Endothelial cell of hepatic sinusoid (primary cell): ENCODE measurements around the gene MGAM2.

Experiments used
- in situ Hi-C: cut with HindIII; loops from 2 replicates; pipeline ENCODE4 v1.10.0; 2017; ENCODE audit warnings: low sequenced_read_pairs

Gene MGAM2

DNA sequence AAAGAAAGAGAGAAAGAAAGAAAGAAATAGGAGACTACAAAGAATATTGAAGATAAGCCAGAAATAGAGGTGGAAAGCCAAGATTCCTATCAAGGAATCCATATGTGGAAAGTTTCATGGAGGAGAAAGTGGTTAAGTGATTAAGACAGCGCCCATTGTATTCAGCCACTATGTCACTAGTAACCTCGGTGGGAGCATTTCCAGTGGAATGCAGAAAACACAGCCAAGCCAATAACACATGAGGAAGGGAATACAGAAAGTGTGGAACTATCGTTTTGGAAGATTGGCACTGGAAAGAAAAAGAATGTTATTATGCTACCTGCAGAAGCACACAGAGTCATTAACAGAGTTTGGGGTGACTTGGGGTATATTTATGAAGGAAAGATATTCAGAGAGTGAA, 2.7 kb downstream of the MGAM2 start:
- in situ Hi-C loops: no loop called here

DNA sequence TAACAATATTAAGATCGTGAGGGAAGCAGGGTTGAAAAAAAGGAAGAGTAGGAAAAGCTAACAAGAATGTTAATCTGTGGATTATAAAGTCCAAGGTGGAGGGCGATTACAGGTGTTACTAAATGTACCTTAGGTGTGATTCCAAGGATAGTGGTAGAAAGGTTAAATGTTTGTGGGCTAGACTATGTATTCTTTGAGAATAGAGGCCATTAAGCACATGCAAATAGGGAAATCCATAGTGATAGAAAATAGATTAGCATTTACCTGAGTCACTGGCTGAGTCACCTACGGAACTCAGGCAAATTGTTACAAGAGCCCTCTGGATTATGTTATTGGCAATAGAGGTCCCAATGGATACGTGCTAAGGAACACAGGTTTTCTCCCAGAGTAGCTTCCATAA, 9.0 kb downstream of the MGAM2 start:
- in situ Hi-C loops: no loop called here

- in situ Hi-C loops: no loop called here
These were observed 11.7 kb downstream of the MGAM2 start for GRCh38 chr7:142123184-142123583.

GRCh38 chr7:142125256-142125955, 13.9 kb downstream of the MGAM2 start:
- in situ Hi-C loops: no loop called here

DNA sequence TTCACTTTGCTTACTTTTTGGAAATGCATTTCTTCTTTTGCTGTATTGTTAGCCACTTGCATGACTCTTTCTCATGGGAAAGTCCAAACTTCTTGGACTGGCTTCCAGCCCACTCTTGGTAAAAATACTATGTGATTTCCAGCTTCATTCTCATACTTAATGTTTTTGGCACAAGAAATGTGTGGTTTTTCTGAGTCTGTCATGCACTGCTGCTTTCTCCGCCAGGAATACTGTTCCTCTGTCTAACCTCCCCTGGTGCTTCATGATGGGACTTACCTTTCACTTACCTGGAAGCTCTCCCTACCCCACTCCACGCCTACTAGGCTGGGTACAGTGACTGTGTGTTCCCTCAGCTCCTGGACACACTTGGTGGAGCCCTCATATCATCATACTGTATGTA, 18.7 kb downstream of the MGAM2 start:
- in situ Hi-C loops: no loop called here

DNA sequence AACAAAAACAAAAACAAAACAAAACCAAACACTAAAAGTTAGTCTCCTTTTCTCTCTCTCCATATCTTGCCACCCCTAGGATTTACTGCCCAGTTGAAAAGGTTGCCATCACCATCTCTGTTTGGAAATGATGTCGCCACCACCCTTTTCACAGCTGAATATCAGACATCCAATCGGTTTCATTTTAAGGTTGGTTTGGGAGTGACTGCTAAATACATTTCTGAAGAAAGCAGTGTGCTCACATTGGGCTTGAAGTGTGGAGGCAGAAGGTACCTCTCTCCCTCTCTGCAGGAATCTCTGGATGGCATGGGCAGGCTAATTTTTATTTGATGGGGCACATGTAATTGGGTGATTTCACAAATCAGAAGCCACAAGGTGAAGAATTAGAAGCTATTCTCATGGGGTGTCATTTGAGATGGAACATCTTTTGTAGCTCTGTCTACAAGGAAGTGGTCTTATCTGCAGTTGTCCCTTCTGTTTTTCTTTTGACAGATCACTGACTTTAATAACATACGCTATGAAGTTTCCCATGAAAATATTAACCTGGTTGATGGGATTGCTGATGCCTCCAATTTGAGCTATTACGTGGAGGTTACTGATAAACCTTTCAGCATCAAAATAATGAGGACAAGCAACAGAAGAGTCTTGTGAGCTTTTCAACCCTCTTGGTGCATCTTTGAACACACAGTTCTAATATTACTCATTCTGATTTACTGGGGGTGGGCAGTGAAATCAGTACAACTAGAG, 20.1 kb downstream of the MGAM2 start:
- in situ Hi-C loops: no loop called here

DNA sequence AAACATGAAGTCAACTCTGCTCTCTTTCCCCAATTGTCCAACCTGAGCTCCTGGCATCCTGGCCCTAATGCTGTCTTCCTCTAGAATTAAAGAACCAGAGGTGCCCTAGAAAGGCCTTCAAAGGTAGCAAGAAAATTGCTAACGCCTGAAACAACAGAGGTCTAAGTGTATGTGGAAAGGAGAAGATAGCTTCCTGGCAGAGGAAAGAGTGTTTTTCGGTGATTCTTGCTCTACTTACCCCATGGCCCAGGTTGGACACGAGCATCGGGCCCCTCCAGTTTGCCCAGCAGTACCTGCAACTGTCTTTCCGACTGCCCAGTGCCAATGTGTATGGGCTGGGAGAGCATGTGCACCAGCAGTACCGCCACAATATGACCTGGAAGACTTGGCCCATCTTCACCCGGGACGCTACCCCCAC, 22.2 kb downstream of the MGAM2 start:
- in situ Hi-C loops: no loop called here

- in situ Hi-C loops: loop anchor here (5.0 kb wide), 1 partner anchor 57 kb away; no protein-coding TSS in a partner anchor
These were observed 23.4 kb downstream of the MGAM2 start for GRCh38 chr7:142134909-142135308.

DNA sequence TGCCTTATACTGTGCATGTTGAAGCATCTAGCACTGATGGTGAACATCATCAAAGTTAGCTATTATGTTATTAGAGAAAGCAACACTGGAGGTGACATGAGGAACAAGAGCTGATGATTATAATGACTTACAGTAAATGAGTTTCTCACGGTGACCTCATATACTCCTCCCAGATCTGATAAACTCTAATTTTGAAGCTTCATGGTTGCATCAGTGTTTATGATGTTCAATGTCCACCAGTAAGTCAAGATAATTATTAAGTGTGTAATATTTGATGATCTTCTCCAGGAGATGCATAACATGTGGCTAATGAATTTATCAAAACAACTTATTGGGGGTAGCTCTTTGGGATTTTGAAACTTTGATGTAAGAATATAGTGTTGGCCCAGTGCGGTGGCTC, 27.5 kb downstream of the MGAM2 start:
- in situ Hi-C loops: loop anchor here (5.0 kb wide), 1 partner anchor 53 kb away; no protein-coding TSS in a partner anchor

- in situ Hi-C loops: loop anchor here (5.0 kb wide), 1 partner anchor 53 kb away; no protein-coding TSS in a partner anchor
These were observed 28.3 kb downstream of the MGAM2 start for GRCh38 chr7:142139597-142140400.

GRCh38 chr7:142140401-142140959, 29.0 kb downstream of the MGAM2 start:
- in situ Hi-C loops: no loop called here

DNA sequence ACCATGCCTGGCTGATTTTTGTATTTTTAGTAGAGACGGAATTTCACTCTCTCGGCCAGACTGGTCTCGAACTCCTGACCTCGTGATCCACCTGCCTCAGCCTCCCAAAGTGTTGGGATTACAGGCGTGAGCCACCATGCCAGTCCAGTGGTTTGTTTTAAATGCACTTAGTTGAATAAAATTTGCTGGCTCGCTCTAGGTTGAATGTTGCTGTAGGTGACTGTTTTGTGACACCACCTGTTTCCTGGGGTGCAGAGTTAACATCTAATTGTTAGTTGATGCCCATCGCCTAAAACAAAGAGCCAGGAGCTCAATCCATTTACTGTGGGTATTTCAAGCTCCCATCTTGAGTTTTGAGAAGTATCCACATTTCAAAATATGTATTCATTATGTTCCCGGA, 31.2 kb downstream of the MGAM2 start:
- in situ Hi-C loops: no loop called here

DNA sequence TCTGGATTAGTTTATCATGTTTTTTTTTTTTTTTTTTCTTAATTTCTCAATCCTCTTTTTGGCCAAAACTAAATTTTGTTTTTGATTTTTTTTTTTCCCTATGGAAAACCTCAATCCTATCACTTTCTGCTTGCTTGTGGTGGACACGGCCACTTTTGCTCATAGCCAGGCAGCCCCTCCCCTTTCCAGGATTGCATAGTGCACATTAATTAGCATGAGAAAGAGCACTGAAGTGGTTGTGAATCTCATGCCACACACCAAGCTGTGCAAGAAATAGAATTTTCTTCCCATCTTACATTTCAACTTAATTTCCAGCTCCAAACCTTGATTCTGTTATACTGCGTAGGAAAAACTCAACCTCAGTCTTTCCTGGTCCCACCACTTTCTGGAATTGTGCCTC, 34.6 kb downstream of the MGAM2 start:
- in situ Hi-C loops: no loop called here

DNA sequence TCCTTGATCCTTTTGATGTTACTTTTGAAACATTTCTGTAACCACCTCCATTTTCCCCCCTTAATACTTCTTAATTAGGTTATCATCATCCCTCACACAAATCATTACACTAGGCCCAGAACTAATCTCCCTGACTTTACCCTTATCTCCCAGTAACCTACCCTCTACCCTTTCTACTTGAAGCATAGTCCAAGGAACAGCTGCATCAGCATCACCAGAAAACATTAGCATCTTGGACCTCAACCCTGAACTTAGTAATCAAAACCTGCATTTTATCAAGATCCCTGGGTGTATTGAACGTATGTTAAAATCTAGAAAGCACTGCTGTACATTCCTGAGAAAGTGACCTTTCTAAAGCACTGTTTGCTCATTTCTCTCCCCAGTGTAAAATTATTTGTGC, 38.8 kb downstream of the MGAM2 start:
- in situ Hi-C loops: no loop called here

DNA sequence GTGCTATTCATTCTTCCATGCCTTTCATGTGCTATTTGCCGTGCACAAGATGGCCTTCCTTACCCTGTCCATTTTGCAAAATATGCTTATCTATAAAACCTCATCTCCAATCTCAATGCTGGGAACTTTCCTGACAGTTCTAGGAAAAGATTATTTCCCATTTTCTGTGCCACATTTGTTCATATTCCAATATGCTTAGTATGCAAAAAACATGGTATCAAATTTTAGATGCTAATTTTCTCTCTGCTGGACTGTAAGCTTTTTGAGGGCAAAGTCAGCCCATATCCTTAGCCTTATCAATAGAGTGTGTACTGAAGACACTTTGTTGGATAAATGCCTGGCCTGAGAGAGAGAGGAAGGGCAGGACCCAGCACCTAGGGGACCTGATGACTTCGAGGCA, 39.4 kb downstream of the MGAM2 start:
- in situ Hi-C loops: no loop called here

DNA sequence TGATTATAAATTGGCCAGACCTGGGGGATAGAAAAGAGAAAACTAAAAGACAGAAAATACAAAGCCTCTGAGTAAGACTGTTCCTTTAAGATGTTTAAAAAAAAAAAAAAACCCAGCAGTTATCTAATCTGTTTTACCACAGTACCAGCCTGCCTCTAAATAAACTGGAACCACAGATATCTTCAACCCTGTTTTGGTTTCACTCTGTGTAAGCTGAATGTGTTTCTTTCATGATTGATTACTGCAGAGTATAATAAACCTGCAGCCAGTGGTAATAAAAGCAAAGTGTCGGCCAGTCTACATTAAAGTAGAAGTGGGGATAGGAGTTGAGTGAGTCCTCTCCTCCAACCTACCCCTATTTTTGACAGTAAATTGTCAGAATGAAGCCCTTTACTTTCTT, 40.6 kb downstream of the MGAM2 start:
- in situ Hi-C loops: no loop called here

- in situ Hi-C loops: no loop called here
These were observed 41.9 kb downstream of the MGAM2 start for GRCh38 chr7:142153400-142153799.

DNA sequence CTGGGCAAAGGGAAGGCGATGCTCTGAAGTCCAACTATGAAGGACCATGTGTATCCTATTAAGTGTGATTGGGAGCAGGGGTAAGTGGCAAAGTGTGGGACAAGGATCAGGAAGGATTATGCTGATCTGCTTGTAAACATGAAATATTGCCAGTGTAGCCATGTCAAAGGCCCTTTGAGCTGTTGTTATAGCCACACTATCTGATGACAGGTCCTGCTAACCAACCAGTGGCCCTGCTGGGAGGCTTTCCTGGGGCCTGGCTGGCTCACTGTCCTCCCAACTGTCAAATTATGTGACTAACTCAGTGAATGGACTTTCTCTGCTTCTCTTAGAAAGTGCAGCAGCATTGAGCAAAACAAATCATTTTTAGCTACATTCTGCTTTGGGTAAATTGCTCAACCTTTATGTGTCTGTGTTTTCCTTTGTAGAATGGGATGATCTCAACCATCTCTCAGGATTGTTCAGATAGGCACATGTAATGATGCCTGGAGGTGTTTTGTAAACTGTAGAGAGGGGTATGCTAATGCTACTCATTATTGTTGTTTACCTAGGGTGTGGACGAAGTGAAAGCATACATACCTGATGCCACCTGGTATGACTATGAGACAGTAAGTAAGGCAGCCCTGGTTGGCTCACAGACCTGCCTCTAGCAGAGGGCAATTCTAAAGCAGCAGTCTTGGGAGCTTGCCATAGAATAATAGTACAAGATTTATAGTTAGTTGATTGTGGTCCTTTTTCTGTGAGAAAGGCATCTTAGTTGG, 47.4 kb downstream of the MGAM2 start:
- in situ Hi-C loops: no loop called here

- in situ Hi-C loops: no loop called here
These were observed 50.4 kb downstream of the MGAM2 start for GRCh38 chr7:142161921-142162320.

- in situ Hi-C loops: no loop called here
These were observed 57.2 kb downstream of the MGAM2 start for GRCh38 chr7:142168746-142169145.
